Activated CD4-positive, alpha-beta memory T cell treated with anti-CD3 and anti-CD28 coated beads for 36 hours (primary cell): ENCODE results near the gene SOWAHD. TPM values are rescaled to one million over a fixed set of nuclear protein-coding genes. Genes with fewer than 3 reads are reported as not detected.
"Not testable (repeated sequence)": the region's sequence is repeated elsewhere in the genome, so short reads cannot be mapped to it uniquely, and the experiment has no call there.

Experiments
- CTCF ChIA-PET: fragments of 350-600 bp; sonication (Branson Sonifier 250); formaldehyde crosslinking; loops from one replicate; lab custom pipeline; 2021; ENCODE audit warnings: antibody characterized with exemption, inconsistent platforms; lab: Charles Lee
- POLR2A ChIA-PET: fragments of 350-600 bp; sonication (Branson Sonifier 250); formaldehyde crosslinking; loops from one replicate; lab custom pipeline; 2021; ENCODE audit warnings: antibody characterized with exemption; lab: Charles Lee
- DNase-seq: peaks from one replicate; pipeline ENCODE4 v3.0.0-alpha.2; 2020
- H3K27ac Mint-ChIP-seq: one replicate; pipeline ENCODE4 v1.8.0; 2021; ENCODE audit warnings: mixed read lengths
- H3K27me3 Mint-ChIP-seq: one replicate; pipeline ENCODE4 v1.8.0; 2021; ENCODE audit warnings: mixed read lengths
- H3K36me3 Mint-ChIP-seq: one replicate; pipeline ENCODE4 v1.8.0; 2021; ENCODE audit warnings: mixed read lengths
- H3K4me1 Mint-ChIP-seq: one replicate; pipeline ENCODE4 v1.8.0; 2021; ENCODE audit warnings: low read depth, mixed read lengths
- H3K4me3 Mint-ChIP-seq: one replicate; pipeline ENCODE4 v1.8.0; 2021; ENCODE audit warnings: mild to moderate bottlenecking, mixed read lengths
- H3K9me3 Mint-ChIP-seq: one replicate; pipeline ENCODE4 v1.8.0; 2021; ENCODE audit warnings: mixed read lengths
- intact Hi-C: fragments of 100-400 bp; cut with micrococcal nuclease; formaldehyde crosslinking; loops from one replicate; pipeline ENCODE4 v1.15.1; 2023
- total RNA-seq, 2 experiments: library from RNA; stranded (reverse); gene quantifications; one replicate each; pipeline ENCODE4 v1.2.3, GENCODE V29; 2021

Gene SOWAHD
- total RNA-seq, 2 experiments from 2014 or later, result 0.34 to 0.55 TPM

- Mint-ChIP-seq H3K9me3 (no peaks in the 10 kb centered on the region), H3K4me1 (no peaks in the 10 kb centered on the region), H3K27me3 (no peaks in the 10 kb centered on the region), H3K27ac (no peak overlapping the region), H3K36me3 (no peaks in the 10 kb centered on the region), H3K4me3 (no peak overlapping the region)
- intact Hi-C loops, result no loop called here
- ChIA-PET POLR2A (no interaction called here), CTCF (interaction anchor here (0.8 to 1.3 kb wide), 3 partner anchors 9 to 220 kb away, joined by 3 to 4 read pairs (median 4); no protein-coding TSS in a partner anchor)
- DNase-seq, result no peak
These were observed 22.1 kb upstream of the SOWAHD start for GRCh38 chrX:119736206-119736764.

GRCh38 chrX:119738742-119739141 is 19.6 kb upstream of the SOWAHD start:
- Mint-ChIP-seq H3K4me3 (no peak overlapping the region), H3K9me3 (no peaks in the 10 kb centered on the region)
- POLR2A ChIA-PET, result no interaction called here

GRCh38 chrX:119745283-119745848 is 13.0 kb upstream of the SOWAHD start:
- no peaks in the 10 kb centered on the region for H3K9me3 Mint-ChIP-seq
- H3K27ac Mint-ChIP-seq, result no peak overlapping the region
- intact Hi-C loops, result no loop called here
- no peak for DNase-seq
- H3K27me3 Mint-ChIP-seq, result no peaks in the 10 kb centered on the region
- no peaks in the 10 kb centered on the region for H3K4me1 Mint-ChIP-seq
- ChIA-PET CTCF (interaction anchor here (0.6 to 1.0 kb wide), 3 partner anchors 16 to 262 kb away, joined by 3 to 4 read pairs (median 4); no protein-coding TSS in a partner anchor), POLR2A (no interaction called here)
- no peaks in the 10 kb centered on the region for H3K36me3 Mint-ChIP-seq
- H3K4me3 Mint-ChIP-seq, result no peak overlapping the region

More at GRCh38 chrX:119738742-119739141, 19.6 kb upstream of the SOWAHD start:
- Mint-ChIP-seq H3K27ac (no peak overlapping the region), H3K36me3 (no peaks in the 10 kb centered on the region), H3K4me1 (no peaks in the 10 kb centered on the region), H3K27me3 (no peaks in the 10 kb centered on the region)
- intact Hi-C loops, result no loop called here
- CTCF ChIA-PET, result interaction anchor here (1.0 kb wide), 1 partner anchor 154 kb away, joined by 3 read pairs; no protein-coding TSS in a partner anchor
- no peak for DNase-seq

- intact Hi-C loops, result loop anchor here (10.0 kb wide), 1 partner anchor 235 kb away; no protein-coding TSS in a partner anchor
- not testable (repeated sequence) for H3K4me3 Mint-ChIP-seq, H3K27me3 Mint-ChIP-seq, DNase-seq, H3K9me3 Mint-ChIP-seq, H3K36me3 Mint-ChIP-seq, H3K27ac Mint-ChIP-seq
- POLR2A ChIA-PET, result interaction anchor here (1.0 kb wide), 1 partner anchor 42 kb away, joined by 3 read pairs; the partner anchor contains the start of gene RPL39
- H3K4me1 Mint-ChIP-seq, result peaks cover 12% of the 10 kb centered on the region
- CTCF ChIA-PET, result interaction anchor here (1.5 kb wide), 1 partner anchor 20 kb away, joined by 3 read pairs; no protein-coding TSS in a partner anchor
These were observed 8.3 kb upstream of the SOWAHD start for GRCh38 chrX:119750131-119750530.

GRCh38 chrX:119750751-119751150 is 7.6 kb upstream of the SOWAHD start:
- DNase-seq, H3K9me3 Mint-ChIP-seq, H3K27ac Mint-ChIP-seq, CTCF ChIA-PET, H3K27me3 Mint-ChIP-seq, POLR2A ChIA-PET, H3K36me3 Mint-ChIP-seq, H3K4me3 Mint-ChIP-seq: not testable (repeated sequence)
- peaks cover 18% of the 10 kb centered on the region for H3K4me1 Mint-ChIP-seq
- intact Hi-C loops, result loop anchor here (10.0 kb wide), 1 partner anchor 236 kb away; no protein-coding TSS in a partner anchor

- DNase-seq, result no peak
- Mint-ChIP-seq H3K36me3 (no peaks in the 10 kb centered on the region), H3K9me3 (no peaks in the 10 kb centered on the region), H3K27ac (peak overlapping the region; percentile 90), H3K27me3 (no peaks in the 10 kb centered on the region), H3K4me1 (peaks cover 40% of the 10 kb centered on the region), H3K4me3 (no peak overlapping the region)
- ChIA-PET CTCF (interaction anchor here (0.6 to 2.5 kb wide), 6 partner anchors 24 to 143 kb away, joined by 3 to 7 read pairs (median 4); partner anchors contain the start of gene RPL39), POLR2A (no interaction called here)
- intact Hi-C loops, result loop anchor here (10.0 kb wide), 1 partner anchor 238 kb away; no protein-coding TSS in a partner anchor
These were observed 5.4 kb upstream of the SOWAHD start for GRCh38 chrX:119753001-119753400.

- intact Hi-C loops, result loop anchor here (10.0 kb wide), 1 partner anchor 239 kb away; no protein-coding TSS in a partner anchor
These were observed 4.6 kb upstream of the SOWAHD start for GRCh38 chrX:119753639-119754257.

GRCh38 chrX:119755981-119756533 is 2.3 kb upstream of the SOWAHD start:
- DNase-seq, result peak; percentile 83
- peak overlapping the region; percentile 52 for H3K4me3 Mint-ChIP-seq
- H3K36me3 Mint-ChIP-seq, result no peaks in the 10 kb centered on the region
- H3K9me3 Mint-ChIP-seq, result no peaks in the 10 kb centered on the region
- CTCF ChIA-PET, result interaction anchor here (1.0 to 3.3 kb wide), 4 partner anchors 29 to 273 kb away, joined by 3 to 12 read pairs (median 4); partner anchors contain the start of gene RPL39
- H3K27me3 Mint-ChIP-seq, result no peaks in the 10 kb centered on the region
- peaks cover 40% of the 10 kb centered on the region for H3K4me1 Mint-ChIP-seq
- POLR2A ChIA-PET, result interaction anchor here (0.5 to 2.6 kb wide), 9 partner anchors 32 to 182 kb away, joined by 3 to 11 read pairs (median 4); partner anchors contain the start of genes NKRF, RPL39, SEPTIN6 and UBE2A
- H3K27ac Mint-ChIP-seq, result peak overlapping the region; percentile 93
- intact Hi-C loops, result loop anchor here (1.0 to 10.0 kb wide), 7 partner anchors 35 to 1551 kb away; partner anchors contain the start of genes NDUFA1, NKRF, RNF113A and RPL39

More at GRCh38 chrX:119753639-119754257, 4.6 kb upstream of the SOWAHD start:
- DNase-seq, result peak; percentile 54
- POLR2A ChIA-PET, result interaction anchor here (0.8 kb wide), 1 partner anchor 62 kb away, joined by 3 read pairs; no protein-coding TSS in a partner anchor
- no peaks in the 10 kb centered on the region for H3K27me3 Mint-ChIP-seq
- no peaks in the 10 kb centered on the region for H3K36me3 Mint-ChIP-seq
- peak overlapping the region; percentile 90 for H3K27ac Mint-ChIP-seq
- CTCF ChIA-PET, result interaction anchor here (0.6 to 2.5 kb wide), 13 partner anchors 24 to 241 kb away, joined by 3 to 7 read pairs (median 4); partner anchors contain the start of genes RPL39 and SEPTIN6
- no peaks in the 10 kb centered on the region for H3K9me3 Mint-ChIP-seq
- peaks cover 40% of the 10 kb centered on the region for H3K4me1 Mint-ChIP-seq
- peak overlapping the region; percentile 16 for H3K4me3 Mint-ChIP-seq

- Mint-ChIP-seq H3K4me1 (peaks cover 40% of the 10 kb centered on the region), H3K9me3 (no peaks in the 10 kb centered on the region), H3K36me3 (no peaks in the 10 kb centered on the region), H3K27me3 (no peaks in the 10 kb centered on the region), H3K27ac (peak overlapping the region; percentile 93), H3K4me3 (peak overlapping the region; percentile 68)
- intact Hi-C loops, result loop anchor here (1.0 to 10.0 kb wide), 7 partner anchors 34 to 1550 kb away; partner anchors contain the start of genes NDUFA1, NKRF, RNF113A and RPL39
- peak; percentile 16 for DNase-seq
- ChIA-PET CTCF (interaction anchor here (1.2 to 3.3 kb wide), 4 partner anchors 35 to 241 kb away, joined by 3 to 12 read pairs (median 6); partner anchors contain the start of gene RPL39), POLR2A (interaction anchor here (0.8 to 2.3 kb wide), 10 partner anchors 18 to 183 kb away, joined by 3 to 9 read pairs (median 5); partner anchors contain the start of genes NDUFA1, NKRF, RNF113A and RPL39)
These were observed 1.3 kb upstream of the SOWAHD start for GRCh38 chrX:119756926-119757635.

- H3K4me3 Mint-ChIP-seq, result peak overlapping the region; percentile 68
- no peak for DNase-seq
- no peaks in the 10 kb centered on the region for H3K36me3 Mint-ChIP-seq
- POLR2A ChIA-PET, result interaction anchor here (1.2 to 2.3 kb wide), 8 partner anchors 17 to 114 kb away, joined by 3 to 9 read pairs (median 5); partner anchors contain the start of genes NDUFA1, RNF113A, RPL39 and SEPTIN6
- H3K9me3 Mint-ChIP-seq, result no peaks in the 10 kb centered on the region
- intact Hi-C loops, result loop anchor here (2.0 to 10.0 kb wide), 5 partner anchors 65 to 1550 kb away; partner anchors contain the start of genes NDUFA1, NKRF, RNF113A and SEPTIN6
- H3K4me1 Mint-ChIP-seq, result peaks cover 40% of the 10 kb centered on the region
- no peaks in the 10 kb centered on the region for H3K27me3 Mint-ChIP-seq
- H3K27ac Mint-ChIP-seq, result peak overlapping the region; percentile 61
- CTCF ChIA-PET, result interaction anchor here (1.0 to 3.3 kb wide), 5 partner anchors 28 to 242 kb away, joined by 3 to 12 read pairs (median 4); partner anchors contain the start of gene RPL39
These were observed 776 bp upstream of the SOWAHD start for GRCh38 chrX:119757646-119757978.
